SU-DHL-6 (cell line): ENCODE data around the gene RMDN3.

ENCODE experiments used
- H2AFZ ChIP-seq: fragments of 200-600 bp; sonication (generic); 2 replicates; pipeline ENCODE4 v1.6.1; 2014; ENCODE audit warnings: low read depth, mild to moderate bottlenecking, moderate library complexity, mixed read lengths, antibody characterized with exemption, low read length; ENCODE audit not compliant: severe bottlenecking
- H3F3A ChIP-seq: fragments of 200-600 bp; shearing (Covaris generic); 2 replicates; pipeline ENCODE4 v1.6.0; 2016; ENCODE audit warnings: antibody characterized with exemption, mild to moderate bottlenecking; ENCODE audit not compliant: insufficient read depth
- H3K27ac ChIP-seq: fragments of 200-600 bp; sonication (generic); 2 replicates; pipeline ENCODE4 v1.5.1; 2016; ENCODE audit warnings: low read depth, mild to moderate bottlenecking, low read length, moderate library complexity, mixed read lengths
- H3K27me3 ChIP-seq: fragments of 200-600 bp; sonication (generic), shearing (Covaris generic); 2 replicates; pipeline ENCODE4 v1.6.0; 2014; ENCODE audit warnings: mild to moderate bottlenecking, low read length
- H3K36me3 ChIP-seq: fragments of 200-600 bp; sonication (generic); 2 replicates; pipeline ENCODE4 v1.6.1; 2014; ENCODE audit warnings: mild to moderate bottlenecking, low read length, mixed read lengths
- H3K4me2 ChIP-seq: fragments of 300-600, 200-600 bp; shearing (Covaris generic), sonication (generic); 2 replicates; pipeline ENCODE4 v1.6.0; 2014; ENCODE audit warnings: low read length, low read depth, mild to moderate bottlenecking; ENCODE audit not compliant: poor library complexity, severe bottlenecking
- H3K4me3 ChIP-seq: fragments of 200-600 bp; sonication (generic); 2 replicates; pipeline ENCODE4 v1.5.1; 2014; ENCODE audit warnings: antibody characterized with exemption, low read length, mild to moderate bottlenecking, mixed read lengths; ENCODE audit not compliant: insufficient read depth, poor library complexity, severe bottlenecking
- H3K79me2 ChIP-seq: fragments of 200-600 bp; sonication (generic); 2 replicates; pipeline ENCODE4 v1.6.1; 2014; ENCODE audit warnings: mild to moderate bottlenecking, low read length, moderate library complexity; ENCODE audit not compliant: insufficient read depth
- H3K9ac ChIP-seq: fragments of 200-600 bp; sonication (generic); 2 replicates; pipeline ENCODE4 v1.7.0; 2014; ENCODE audit warnings: mild to moderate bottlenecking, low read length
- H3K9me2 ChIP-seq: fragments of 200-600 bp; sonication (generic); replicated peaks from 2 replicates; pipeline ENCODE4 v1.6.1; 2014; ENCODE audit warnings: low read length; ENCODE audit not compliant: insufficient read depth
- H3K9me3 ChIP-seq: fragments of 200-600 bp; sonication (generic); 2 replicates; pipeline ENCODE4 v1.6.1; 2014; ENCODE audit warnings: low read length, mixed read lengths; ENCODE audit not compliant: insufficient read depth
- H4K20me1 ChIP-seq: fragments of 200-600 bp; sonication (generic); 2 replicates; pipeline ENCODE4 v1.6.1; 2014; ENCODE audit warnings: low read depth, mild to moderate bottlenecking, antibody characterized with exemption, low read length, moderate library complexity, mixed read lengths
- EZH2phosphoT487 ChIP-seq: fragments of 200-600 bp; sonication (generic), shearing (Covaris generic); conservative IDR thresholded peaks from 2 replicates; pipeline ENCODE4 v1.6.1; 2018; ENCODE audit warnings: mild to moderate bottlenecking, antibody characterized with exemption, low read length, moderate library complexity, mixed read lengths
- TF ChIP-seq, protein P1 (sequence below): fragments of 200-600 bp; sonication (generic); IDR thresholded peaks from one replicate; pipeline ENCODE4 v1.5.1; 2017; ENCODE audit warnings: antibody characterized with exemption, mild to moderate bottlenecking, low read length, moderate library complexity; ENCODE audit not compliant: insufficient read depth, poor library complexity, severe bottlenecking

RMDN3 gene

GRCh38 chr15:40793216-40793989 is 38.3 kb upstream of the RMDN3 start:
- no peaks in the 10 kb centered on the region for H3K27me3 ChIP-seq
- no peaks in the 10 kb centered on the region for H3K36me3 ChIP-seq
- H3K9me2 ChIP-seq = no peaks in the 10 kb centered on the region
- H3K4me3 ChIP-seq = no peak overlapping the region
- H3K79me2 ChIP-seq = peaks cover 68% of the 10 kb centered on the region
- H2AFZ ChIP-seq = no peak overlapping the region
- no peak overlapping the region for H3K4me2 ChIP-seq
- H3K27ac ChIP-seq = no peak overlapping the region
- no peak overlapping the region for H3K9ac ChIP-seq
- TF ChIP-seq, protein P1, sequence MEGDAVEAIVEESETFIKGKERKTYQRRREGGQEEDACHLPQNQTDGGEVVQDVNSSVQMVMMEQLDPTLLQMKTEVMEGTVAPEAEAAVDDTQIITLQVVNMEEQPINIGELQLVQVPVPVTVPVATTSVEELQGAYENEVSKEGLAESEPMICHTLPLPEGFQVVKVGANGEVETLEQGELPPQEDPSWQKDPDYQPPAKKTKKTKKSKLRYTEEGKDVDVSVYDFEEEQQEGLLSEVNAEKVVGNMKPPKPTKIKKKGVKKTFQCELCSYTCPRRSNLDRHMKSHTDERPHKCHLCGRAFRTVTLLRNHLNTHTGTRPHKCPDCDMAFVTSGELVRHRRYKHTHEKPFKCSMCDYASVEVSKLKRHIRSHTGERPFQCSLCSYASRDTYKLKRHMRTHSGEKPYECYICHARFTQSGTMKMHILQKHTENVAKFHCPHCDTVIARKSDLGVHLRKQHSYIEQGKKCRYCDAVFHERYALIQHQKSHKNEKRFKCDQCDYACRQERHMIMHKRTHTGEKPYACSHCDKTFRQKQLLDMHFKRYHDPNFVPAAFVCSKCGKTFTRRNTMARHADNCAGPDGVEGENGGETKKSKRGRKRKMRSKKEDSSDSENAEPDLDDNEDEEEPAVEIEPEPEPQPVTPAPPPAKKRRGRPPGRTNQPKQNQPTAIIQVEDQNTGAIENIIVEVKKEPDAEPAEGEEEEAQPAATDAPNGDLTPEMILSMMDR = no peak
- TF ChIP-seq EZH2phosphoT487 = no peak
- H3F3A ChIP-seq = no peaks in the 10 kb centered on the region
- no peaks in the 10 kb centered on the region for H4K20me1 ChIP-seq
- H3K9me3 ChIP-seq = no peaks in the 10 kb centered on the region

DNA sequence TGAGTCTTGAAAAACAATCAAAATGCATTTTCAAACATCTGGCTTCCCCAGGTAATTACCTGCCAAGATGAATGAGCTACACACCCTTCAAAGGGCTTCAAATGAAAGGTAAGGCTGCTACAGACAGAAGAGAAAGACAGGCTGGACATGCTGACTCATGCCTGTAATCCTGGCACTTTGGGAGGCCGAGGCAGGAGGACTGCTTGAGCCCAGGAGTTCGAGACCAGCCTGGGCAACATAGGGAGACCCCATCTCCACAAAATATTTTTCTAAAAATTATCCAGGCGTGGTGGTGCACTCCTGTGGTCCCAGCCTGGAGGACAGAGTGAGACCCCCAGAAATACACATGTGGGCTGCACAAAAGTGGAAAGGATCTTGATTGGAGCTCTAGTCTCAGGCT is 37.3 kb upstream of the RMDN3 start:
- Histone ChIP-seq H3K36me3 (no peaks in the 10 kb centered on the region), H3K4me2 (no peak overlapping the region), H3K27ac (no peak overlapping the region), H3F3A (no peaks in the 10 kb centered on the region), H3K9me2 (no peaks in the 10 kb centered on the region), H3K79me2 (peaks cover 59% of the 10 kb centered on the region), H4K20me1 (no peaks in the 10 kb centered on the region), H3K4me3 (no peak overlapping the region), H3K9me3 (no peaks in the 10 kb centered on the region), H3K9ac (no peak overlapping the region), H3K27me3 (no peaks in the 10 kb centered on the region), H2AFZ (no peak overlapping the region)
- TF ChIP-seq, protein P1 = no peak
- TF ChIP-seq EZH2phosphoT487 = no peak

- H3K27ac ChIP-seq = no peak overlapping the region
- no peaks in the 10 kb centered on the region for H3K9me3 ChIP-seq
- H2AFZ ChIP-seq = no peak overlapping the region
- H3K27me3 ChIP-seq = no peaks in the 10 kb centered on the region
- H3K4me3 ChIP-seq = no peak overlapping the region
- H3K9me2 ChIP-seq = no peaks in the 10 kb centered on the region
- H3K9ac ChIP-seq = no peak overlapping the region
- peaks cover 44% of the 10 kb centered on the region for H3K79me2 ChIP-seq
- no peaks in the 10 kb centered on the region for H4K20me1 ChIP-seq
- no peaks in the 10 kb centered on the region for H3F3A ChIP-seq
- TF ChIP-seq, protein P1 = no peak
- TF ChIP-seq EZH2phosphoT487 = no peak
- no peak overlapping the region for H3K4me2 ChIP-seq
- H3K36me3 ChIP-seq = no peaks in the 10 kb centered on the region
Measured at GRCh38 chr15:40790718-40791117, 35.7 kb upstream of the RMDN3 start.
